Astrocyte (in vitro differentiated cells and primary cell): ENCODE results near the gene EMP1. TPM values are rescaled to one million over a fixed set of nuclear protein-coding genes. Genes with fewer than 3 reads are reported as not detected.
A peak's percentile ranks its signal among the peaks of the same experiment; 100 is the strongest.

ENCODE experiments used
- DNase-seq: peaks from one replicate; pipeline ENCODE4 v3.0.0-alpha.2; 2010; ENCODE audit warnings: low read depth
- FAIRE-seq: peaks from 2 replicates; lab custom pipeline; 2011; peaks lifted over from hg19 to GRCh38; lab: Jason Lieb, UNC
- H2AFZ ChIP-seq: 2 replicates; pipeline ENCODE4 v1.6.0; 2012; ENCODE audit warnings: low read depth, low read length, inconsistent platforms
- H3K27ac ChIP-seq: 2 replicates; pipeline ENCODE4 v1.5.1; 2011; ENCODE audit warnings: low read depth, low read length, inconsistent platforms
- H3K27me3 ChIP-seq: 2 replicates; pipeline ENCODE4 v1.6.0; 2011; ENCODE audit warnings: low read length, inconsistent platforms; ENCODE audit not compliant: insufficient read depth
- H3K36me3 ChIP-seq: 2 replicates; pipeline ENCODE4 v1.5.1; 2011; ENCODE audit warnings: low read length, inconsistent platforms; ENCODE audit not compliant: insufficient read depth
- H3K4me1 ChIP-seq: 2 replicates; pipeline ENCODE4 v1.5.1; 2011; ENCODE audit warnings: low read length, inconsistent platforms; ENCODE audit not compliant: insufficient read depth
- H3K4me2 ChIP-seq: 2 replicates; pipeline ENCODE4 v1.6.0; 2012; ENCODE audit warnings: low read length, inconsistent platforms
- H3K4me3 ChIP-seq: 2 replicates; pipeline ENCODE4 v1.5.1; 2011; ENCODE audit warnings: low read depth, mild to moderate bottlenecking, low read length, inconsistent platforms; ENCODE audit not compliant: insufficient read depth
- H3K79me2 ChIP-seq: 2 replicates; pipeline ENCODE4 v1.6.0; 2012; ENCODE audit warnings: mild to moderate bottlenecking, low read length, inconsistent platforms; ENCODE audit not compliant: insufficient read depth
- H3K9ac ChIP-seq: 2 replicates; pipeline ENCODE4 v1.6.0; 2012; ENCODE audit warnings: mild to moderate bottlenecking, low read length, inconsistent platforms
- H3K9me3 ChIP-seq: 2 replicates; pipeline ENCODE4 v1.5.1; 2012; ENCODE audit warnings: low read depth, mild to moderate bottlenecking, low read length, inconsistent platforms; ENCODE audit not compliant: insufficient read depth
- H4K20me1 ChIP-seq: 2 replicates; pipeline ENCODE4 v1.6.0; 2012; ENCODE audit warnings: low read length, inconsistent platforms; ENCODE audit not compliant: insufficient read depth
- H3K27ac Mint-ChIP-seq: one replicate; pipeline ENCODE4 v1.8.0; 2021; ENCODE audit warnings: mild to moderate bottlenecking, mixed read lengths; ENCODE audit not compliant: unreplicated experiment
- H3K27me3 Mint-ChIP-seq: one replicate; pipeline ENCODE4 v1.8.0; 2021; ENCODE audit warnings: low read depth, mixed read lengths; ENCODE audit not compliant: unreplicated experiment
- H3K36me3 Mint-ChIP-seq: one replicate; pipeline ENCODE4 v1.8.0; 2021; ENCODE audit warnings: low read depth, mixed read lengths; ENCODE audit not compliant: unreplicated experiment
- H3K4me1 Mint-ChIP-seq: one replicate; pipeline ENCODE4 v1.8.0; 2021; ENCODE audit warnings: low read depth, mixed read lengths; ENCODE audit not compliant: unreplicated experiment
- H3K4me3 Mint-ChIP-seq: one replicate; pipeline ENCODE4 v1.8.0; 2021; ENCODE audit warnings: mild to moderate bottlenecking, moderate library complexity, mixed read lengths; ENCODE audit not compliant: unreplicated experiment
- H3K9me3 Mint-ChIP-seq: one replicate; pipeline ENCODE4 v1.8.0; 2021; ENCODE audit warnings: mild to moderate bottlenecking, mixed read lengths; ENCODE audit not compliant: unreplicated experiment
- EZH2 ChIP-seq: IDR thresholded peaks from 2 replicates; pipeline ENCODE4 v1.6.1; 2012; ENCODE audit warnings: mild to moderate bottlenecking, low read length, inconsistent platforms; ENCODE audit not compliant: insufficient read depth
- total RNA-seq: library from RNA; stranded (reverse); gene quantifications from 2 replicates; pipeline ENCODE4 v1.2.1, GENCODE V29; 2021
- TF ChIP-seq, protein P1 (sequence below): IDR thresholded peaks from 2 replicates; pipeline ENCODE4 v1.5.1; 2011; ENCODE audit warnings: low read depth, mild to moderate bottlenecking, inconsistent platforms, low read length, moderate library complexity; ENCODE audit not compliant: insufficient read depth

EMP1 gene
- total RNA-seq, 1 donor from 2014 or later: 71.7 TPM

DNA sequence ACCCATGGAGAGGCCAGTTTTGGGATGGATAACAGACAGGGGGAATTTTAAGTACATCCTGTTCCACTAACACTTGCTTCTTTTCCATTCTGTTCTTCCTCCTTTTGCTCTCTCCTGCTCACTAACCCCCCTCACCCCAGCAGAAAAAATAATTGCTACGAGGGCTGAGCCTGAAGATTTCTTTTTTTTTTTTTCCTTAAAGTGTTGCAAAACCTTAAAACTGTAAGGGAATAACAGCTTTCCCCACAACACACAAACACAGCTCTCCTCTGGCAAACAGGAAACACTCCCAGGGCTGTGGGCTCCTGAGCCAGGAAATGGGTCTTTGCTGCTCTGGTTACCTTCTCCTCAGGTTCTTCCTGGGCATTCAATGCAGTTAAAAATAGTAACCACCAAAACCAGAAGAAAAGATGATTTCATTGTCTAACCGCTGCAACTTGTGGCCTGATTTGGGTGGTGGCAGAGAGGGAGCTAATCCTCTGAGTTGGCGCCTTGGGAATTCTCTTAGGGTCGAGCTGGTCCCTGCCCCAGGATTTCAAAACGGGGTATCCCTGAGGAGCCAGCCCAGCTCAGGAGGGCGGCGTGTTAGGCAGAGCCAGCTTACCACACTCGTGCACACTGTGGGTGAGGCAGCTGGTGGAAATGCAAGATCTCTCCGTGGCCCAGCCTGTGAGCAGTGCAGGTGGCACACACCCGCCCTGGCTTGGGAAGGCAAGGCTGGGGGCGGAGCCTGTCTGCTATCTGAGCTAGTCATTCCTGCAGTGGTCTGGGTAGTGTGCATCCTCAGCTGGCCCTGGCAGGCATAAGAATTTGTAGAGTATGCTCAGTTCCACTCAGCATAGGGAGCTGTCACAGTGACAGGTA, 17.1 kb upstream of the EMP1 start:
- FAIRE-seq: no peak
- H3K27me3 Mint-ChIP-seq: no peaks in the 10 kb centered on the region
- H3K4me1 Mint-ChIP-seq: peaks cover 30% of the 10 kb centered on the region
- no peak for DNase-seq
- no peaks in the 10 kb centered on the region for H3K9me3 Mint-ChIP-seq
- TF ChIP-seq, protein P1, sequence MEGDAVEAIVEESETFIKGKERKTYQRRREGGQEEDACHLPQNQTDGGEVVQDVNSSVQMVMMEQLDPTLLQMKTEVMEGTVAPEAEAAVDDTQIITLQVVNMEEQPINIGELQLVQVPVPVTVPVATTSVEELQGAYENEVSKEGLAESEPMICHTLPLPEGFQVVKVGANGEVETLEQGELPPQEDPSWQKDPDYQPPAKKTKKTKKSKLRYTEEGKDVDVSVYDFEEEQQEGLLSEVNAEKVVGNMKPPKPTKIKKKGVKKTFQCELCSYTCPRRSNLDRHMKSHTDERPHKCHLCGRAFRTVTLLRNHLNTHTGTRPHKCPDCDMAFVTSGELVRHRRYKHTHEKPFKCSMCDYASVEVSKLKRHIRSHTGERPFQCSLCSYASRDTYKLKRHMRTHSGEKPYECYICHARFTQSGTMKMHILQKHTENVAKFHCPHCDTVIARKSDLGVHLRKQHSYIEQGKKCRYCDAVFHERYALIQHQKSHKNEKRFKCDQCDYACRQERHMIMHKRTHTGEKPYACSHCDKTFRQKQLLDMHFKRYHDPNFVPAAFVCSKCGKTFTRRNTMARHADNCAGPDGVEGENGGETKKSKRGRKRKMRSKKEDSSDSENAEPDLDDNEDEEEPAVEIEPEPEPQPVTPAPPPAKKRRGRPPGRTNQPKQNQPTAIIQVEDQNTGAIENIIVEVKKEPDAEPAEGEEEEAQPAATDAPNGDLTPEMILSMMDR: no peak
- TF ChIP-seq EZH2: no peak
- Histone ChIP-seq H3K9ac (peak overlapping the region; percentile 32), H3K9me3 (no peaks in the 10 kb centered on the region), H3K79me2 (no peaks in the 10 kb centered on the region), H3K27me3 (no peaks in the 10 kb centered on the region), H2AFZ (peak overlapping the region; percentile 22), H3K4me1 (peaks cover 44% of the 10 kb centered on the region), H3K4me2 (peak overlapping the region; percentile 61), H3K27ac (peak overlapping the region; percentile 24), H3K4me3 (no peak overlapping the region), H4K20me1 (no peaks in the 10 kb centered on the region), H3K36me3 (no peaks in the 10 kb centered on the region)
- H3K36me3 Mint-ChIP-seq: no peaks in the 10 kb centered on the region
- H3K4me3 Mint-ChIP-seq: no peak overlapping the region
- peak overlapping the region; percentile 84 for H3K27ac Mint-ChIP-seq

DNA sequence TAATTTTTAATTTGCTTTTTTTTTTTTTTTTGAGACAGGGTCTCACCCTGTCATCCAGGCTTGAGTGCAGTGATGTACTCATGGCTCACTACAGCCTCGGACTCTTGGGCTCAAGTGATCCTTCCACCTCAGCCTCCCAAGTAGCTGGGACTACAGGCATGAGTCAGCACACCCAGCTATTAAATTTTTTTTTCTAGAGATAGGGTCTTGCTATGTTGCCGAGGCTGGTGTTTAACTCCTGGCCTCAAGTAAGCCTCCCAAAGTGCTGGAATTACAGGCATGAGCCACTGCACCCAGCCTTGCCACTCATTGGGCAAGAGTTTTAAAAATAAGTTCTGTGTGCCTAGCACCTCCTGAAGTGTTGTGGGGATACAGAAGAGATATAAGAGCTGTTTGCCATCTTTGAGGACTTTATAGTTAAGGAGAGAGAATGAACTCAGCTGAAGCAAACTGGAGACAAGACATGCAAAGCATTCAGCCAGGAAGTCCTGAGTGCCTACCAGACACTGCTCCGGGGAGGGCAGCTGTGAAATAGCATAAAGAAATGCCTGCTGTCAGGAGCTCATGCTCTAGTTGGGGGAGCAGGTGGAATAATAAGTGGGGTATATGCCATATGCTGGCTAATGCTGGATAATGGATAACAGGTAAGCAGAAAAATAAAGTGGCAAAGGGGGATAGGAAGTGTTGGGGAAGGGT, 15.0 kb upstream of the EMP1 start:
- FAIRE-seq: no peak
- peak overlapping the region; percentile 45 for H3K27ac Mint-ChIP-seq
- H3K27me3 Mint-ChIP-seq: no peaks in the 10 kb centered on the region

More for the DNA sequence above, 15.0 kb upstream of the EMP1 start:
- no peak for DNase-seq
- H3K4me3 Mint-ChIP-seq: no peak overlapping the region
- Histone ChIP-seq H3K27me3 (no peaks in the 10 kb centered on the region), H3K4me3 (no peak overlapping the region), H3K79me2 (no peaks in the 10 kb centered on the region), H3K9ac (no peak overlapping the region), H3K9me3 (no peaks in the 10 kb centered on the region), H3K4me1 (peaks cover 28% of the 10 kb centered on the region), H2AFZ (no peak overlapping the region), H3K27ac (no peak overlapping the region), H4K20me1 (no peaks in the 10 kb centered on the region), H3K4me2 (no peak overlapping the region), H3K36me3 (no peaks in the 10 kb centered on the region)
- TF ChIP-seq, protein P1: no peak
- TF ChIP-seq EZH2: no peak
- H3K9me3 Mint-ChIP-seq: no peaks in the 10 kb centered on the region
- H3K36me3 Mint-ChIP-seq: no peaks in the 10 kb centered on the region
- peaks cover 24% of the 10 kb centered on the region for H3K4me1 Mint-ChIP-seq
